HG02642 (cell line): ENCODE results near the gene ACTL10.

Experiments
- ATAC-seq: cut with Tn5 transposase; IDR thresholded peaks from one replicate; pipeline ENCODE4 v1.9.1; 2021; ENCODE audit warnings: mild to moderate bottlenecking; ENCODE audit not compliant: unreplicated experiment, poor library complexity

The ACTL10 gene

DNA sequence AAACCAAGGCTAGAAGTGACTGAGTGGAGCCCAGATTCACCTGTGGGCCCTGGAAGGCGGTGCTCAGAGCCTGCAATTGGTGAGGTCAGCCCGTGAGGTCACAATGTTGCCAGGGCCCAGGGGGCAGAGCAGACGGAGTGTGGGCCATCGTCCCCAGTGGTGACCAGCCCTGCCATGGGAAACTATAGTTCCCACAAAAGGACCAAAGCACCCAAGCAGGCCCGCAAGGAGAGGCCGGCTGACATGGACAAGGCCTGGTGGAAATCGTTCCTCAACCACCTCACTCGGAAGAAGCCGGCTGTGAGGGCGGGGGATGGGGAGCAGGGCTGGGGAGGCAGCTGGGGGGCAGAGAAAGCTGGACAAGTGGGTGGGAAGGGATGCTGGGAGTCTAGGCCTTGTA lies 4.6 kb upstream of the ACTL10 start, which contains the start of gene C20orf144:
TSS of gene C20orf144 (plus strand) at position 156 of the 400 bp plus-strand sequence. CDS start at position 175, 19 bp downstream.
- no peak for ATAC-seq

DNA sequence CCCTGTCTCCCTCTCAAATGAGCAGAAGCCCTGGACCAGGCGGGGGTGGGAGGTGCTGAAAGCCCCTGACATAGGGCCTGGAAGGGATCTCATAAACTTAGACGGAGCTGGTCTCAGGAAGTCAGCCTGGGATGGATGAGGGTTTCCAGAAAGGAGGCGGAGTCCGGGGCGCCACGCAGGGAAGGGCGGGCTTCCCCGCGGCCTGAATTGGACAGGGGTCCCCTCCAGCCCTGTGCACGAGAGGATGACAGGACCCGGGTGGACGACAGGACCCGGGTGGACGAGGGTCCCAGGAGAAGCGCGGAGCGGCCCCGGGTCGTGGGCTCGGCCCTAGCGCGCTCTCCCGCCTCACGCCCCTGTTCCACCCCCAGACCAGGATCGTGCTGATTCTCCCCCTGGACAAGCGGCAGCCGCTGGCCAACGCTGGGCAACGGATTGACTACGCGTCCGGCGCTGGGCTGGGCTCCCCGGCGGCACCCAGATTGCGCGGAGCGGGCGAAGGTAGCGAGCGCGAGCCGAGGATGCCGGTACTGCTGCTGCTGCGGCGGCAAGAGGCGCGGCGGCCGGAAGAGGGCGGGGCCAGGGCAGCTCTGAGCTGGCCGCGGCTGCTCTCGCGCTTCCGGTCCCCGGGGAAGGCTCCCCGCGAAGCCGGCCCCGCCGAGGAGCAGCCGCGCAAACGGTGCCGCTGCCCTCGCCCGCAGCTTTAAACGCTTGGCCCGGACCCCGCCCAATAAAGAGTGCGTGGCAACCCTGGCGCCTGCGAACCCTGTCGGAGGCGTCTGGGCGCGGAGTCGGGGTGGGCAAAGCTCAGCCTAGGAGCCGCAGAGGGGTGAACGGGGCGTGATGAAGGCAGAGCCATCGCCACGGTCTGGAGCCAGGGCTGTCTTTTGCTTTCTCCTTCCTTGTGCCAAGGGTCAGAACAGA lies 3.3 kb upstream of the ACTL10 start:
- ATAC-seq: peak; percentile 47

DNA sequence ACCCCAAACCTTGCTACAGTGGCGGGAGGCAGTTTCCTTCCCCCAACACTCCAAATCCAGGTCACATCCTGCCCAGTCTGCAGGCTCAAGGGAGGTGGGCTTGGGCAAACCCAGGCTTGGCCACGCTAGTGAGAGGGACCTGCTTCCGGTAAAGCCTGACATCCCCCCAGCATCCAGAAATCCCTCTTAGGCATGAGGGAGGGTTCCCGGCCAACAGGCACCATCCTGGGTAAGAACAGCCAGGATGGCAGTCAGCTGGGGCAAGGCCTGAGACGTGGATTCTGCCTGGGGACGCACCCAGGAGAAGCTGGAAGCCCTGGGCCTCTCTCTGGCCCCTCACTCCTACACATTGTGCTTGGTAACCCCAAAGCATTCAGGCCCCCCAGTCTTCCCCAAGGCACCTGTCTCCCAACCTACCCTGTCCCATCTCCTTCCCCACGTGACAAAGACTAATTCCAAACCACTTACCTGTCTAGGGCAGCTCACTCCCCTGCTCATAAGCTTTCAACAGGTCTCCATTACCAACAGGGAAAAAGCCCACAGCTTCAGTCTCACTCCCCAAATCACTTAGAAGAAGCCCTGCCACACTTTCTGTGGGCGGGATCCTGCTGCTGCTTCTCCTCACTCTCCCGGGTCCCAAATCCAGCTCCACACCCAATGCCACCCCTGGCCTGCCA lies 2.5 kb upstream of the ACTL10 start:
- no peak for ATAC-seq

DNA sequence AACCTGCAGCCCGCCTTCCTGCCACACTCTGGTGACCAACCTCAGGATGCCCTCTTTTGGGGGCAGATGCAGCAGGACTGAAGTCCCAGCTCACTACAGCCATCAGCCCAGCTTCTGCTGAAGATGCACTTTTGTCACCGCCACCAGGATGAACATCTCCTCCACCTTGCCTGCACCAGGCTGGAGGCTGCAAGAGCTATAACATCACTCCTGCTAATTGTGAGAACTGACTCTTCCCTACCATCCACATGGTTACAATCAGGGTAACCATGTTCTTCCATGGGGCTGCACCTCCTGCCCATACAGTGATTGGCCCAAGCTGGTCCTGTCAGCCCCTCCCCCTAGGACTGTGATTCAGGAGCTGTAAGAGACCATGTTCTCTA lies 2.0 kb upstream of the ACTL10 start:
- ATAC-seq: no peak

DNA sequence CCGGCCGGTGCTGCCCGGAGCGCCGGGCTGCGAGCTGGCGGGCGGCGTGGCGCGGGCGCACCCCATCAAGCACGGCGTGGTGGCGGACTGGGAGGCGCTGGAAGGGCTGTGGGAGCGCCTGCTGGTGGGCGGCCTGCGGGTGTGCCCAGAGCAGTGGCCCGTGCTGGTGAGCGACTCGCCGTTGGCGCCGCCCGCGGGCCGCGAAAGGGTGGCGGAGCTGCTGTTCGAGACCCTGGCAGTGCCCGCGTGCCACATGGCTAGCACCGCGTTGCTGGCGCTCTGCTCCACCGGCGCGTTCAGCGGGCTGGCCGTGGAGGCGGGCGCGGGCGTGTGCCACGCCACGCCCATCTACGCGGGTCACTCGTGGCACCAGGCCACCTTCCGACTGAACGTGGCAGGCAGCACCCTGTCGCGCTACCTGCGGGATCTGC lies 517 bp downstream of the ACTL10 start:
- ATAC-seq: peak; percentile 18

DNA sequence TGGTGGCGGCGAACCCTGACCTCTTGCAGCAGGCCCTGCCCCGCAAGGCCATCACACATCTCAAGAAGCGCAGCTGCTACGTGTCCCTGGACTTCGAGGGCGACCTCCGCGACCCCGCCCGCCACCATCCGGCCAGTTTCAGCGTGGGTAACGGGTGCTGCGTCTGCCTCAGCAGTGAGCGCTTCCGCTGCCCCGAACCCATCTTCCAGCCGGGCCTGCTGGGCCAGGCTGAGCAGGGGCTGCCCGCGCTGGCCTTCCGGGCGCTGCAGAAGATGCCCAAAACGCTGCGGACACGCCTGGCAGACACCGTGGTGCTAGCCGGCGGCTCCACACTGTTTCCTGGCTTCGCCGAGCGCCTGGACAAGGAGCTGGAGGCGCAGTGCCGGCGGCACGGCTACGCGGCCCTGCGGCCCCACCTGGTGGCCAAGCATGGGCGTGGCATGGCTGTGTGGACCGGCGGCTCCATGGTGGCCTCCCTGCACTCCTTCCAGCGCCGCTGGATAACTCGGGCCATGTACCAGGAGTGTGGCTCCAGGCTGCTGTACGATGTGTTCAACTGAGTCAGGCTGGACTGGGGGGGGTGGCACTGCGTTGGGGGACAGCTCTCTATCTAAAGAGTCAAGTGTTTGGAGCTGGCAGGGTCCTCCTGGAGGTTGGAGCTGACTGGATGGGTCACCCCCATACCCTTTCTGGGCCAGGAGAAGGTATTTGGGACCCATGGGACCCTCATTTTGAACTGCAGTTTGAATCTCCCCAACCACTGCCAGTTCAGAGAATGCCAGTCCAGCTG lies 1.1 kb downstream of the ACTL10 start:
- peak; percentile 39 for ATAC-seq

DNA sequence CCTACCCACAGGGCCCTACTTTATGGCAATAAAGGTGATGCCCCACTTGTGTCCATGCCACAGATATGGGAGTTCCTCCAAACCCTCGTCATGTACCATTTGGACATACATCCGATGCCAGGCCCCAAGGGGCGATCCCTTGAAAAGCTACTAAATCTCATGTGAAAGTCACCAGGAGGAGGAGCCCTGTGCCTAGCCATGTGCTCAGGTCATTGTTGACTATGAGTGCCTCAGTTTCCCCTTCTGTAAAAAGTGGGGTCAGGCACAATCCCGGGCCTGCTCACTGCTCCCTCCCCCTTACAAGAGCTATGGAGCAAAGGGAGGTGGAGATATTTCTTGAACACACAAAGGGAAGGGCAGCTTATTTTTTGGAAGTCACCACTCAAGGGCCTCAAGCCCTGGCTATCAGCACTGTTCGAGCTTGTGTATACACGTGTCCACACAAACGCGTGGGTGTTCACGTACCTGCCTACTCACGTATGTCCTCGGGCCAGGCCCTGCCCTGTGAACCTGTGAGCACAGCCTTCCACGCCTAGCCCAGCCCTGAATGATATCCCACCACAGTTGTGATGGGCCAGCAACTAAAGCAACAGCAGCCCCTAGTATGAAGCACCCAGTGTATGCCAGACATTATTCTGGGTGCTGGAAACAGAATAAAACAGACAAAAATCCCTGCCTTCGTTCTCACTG lies 1.9 kb downstream of the ACTL10 start:
- no peak for ATAC-seq

DNA sequence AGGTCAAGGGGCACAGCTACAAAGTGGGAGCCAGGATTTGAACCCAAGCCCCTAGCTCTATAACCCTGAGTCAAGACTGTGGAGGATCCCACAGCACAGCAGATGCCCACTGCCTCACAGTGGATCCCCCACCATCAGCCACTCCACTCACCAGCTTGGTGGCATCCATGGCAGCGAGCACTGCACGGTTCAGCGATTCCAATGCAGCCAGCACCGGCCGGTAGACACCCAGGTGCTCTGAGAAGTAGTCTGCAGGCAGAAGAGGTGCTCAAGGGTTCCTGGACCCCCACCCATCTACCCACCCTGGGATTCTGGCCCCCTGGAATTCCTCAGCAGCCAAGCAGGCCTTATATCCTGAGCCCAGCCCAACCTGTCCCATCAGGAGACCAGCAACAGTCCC lies 2.5 kb downstream of the ACTL10 start:
- ATAC-seq: no peak

DNA sequence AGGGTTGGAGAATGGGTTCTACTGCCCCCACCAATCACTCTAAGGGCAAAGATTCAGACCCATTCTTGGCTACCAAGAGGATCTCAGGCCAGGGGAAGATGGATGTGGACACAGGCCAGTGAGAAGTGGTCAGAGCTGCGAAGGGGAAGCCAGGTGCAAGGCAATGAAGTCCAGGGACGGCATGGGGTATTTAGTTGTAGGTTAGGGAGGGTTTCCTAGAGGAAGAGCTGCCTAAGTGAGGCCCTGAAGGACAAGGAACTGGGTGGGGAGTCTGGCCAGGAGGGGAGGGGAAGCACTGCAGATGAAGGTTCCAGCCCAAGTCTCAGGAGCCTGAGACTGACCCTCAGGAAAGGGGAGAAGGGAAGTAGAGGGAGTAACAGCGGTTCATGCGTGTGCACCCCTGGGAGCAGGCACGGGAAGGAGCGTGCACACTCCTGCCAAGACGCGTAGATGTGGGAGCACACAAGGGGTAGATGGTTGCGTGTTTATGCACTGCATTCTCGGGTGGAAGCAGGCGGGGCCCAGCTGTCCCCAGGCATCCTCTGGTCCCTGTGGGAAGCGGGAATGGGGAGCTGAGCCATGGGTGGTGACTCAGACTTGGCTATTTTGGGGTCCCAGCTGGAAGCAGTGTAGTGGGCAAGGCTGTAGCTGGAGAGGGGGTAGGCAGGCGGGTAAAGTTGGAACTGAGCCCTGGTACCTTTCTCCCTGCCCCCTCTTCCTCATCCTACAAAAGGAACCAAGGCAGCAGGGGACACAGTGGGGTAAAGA lies 3.3 kb downstream of the ACTL10 start:
- ATAC-seq: no peak

DNA sequence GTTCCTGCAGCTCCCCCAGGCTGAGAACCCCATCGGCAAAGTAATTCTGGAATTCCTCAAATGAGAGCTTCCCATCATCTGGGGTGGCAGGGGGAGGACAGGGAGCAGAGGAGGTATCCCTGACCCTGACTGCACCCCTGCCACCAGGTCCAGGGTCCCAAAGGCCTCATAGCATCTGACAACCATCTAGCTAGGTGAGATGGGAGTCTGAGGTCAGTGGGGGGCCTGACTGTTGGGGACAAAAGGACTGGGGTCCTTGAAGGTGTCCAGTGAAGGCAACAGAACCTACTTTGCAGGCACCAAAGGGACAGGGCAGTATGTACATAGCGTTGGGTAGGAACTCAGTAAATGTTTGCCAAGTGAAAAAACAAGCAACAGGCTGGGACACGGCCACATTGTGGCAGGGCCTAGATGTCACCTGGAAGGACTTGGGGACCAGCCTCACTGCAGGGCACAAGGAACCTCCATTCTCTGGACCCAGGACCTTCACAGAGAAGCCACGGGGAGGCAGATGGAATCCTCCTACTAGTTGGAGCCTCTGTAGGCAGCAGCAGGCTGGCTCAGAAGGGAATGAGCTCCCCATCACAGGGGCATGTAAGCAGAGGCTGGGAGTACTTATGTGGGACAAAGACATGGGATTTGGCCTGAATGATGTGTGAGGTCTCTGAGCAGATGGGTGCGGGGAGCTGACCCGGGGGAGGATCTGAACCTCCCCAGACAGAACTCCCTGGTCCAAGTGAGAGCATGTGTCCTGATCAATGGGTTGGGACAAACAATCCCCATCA lies 4.2 kb downstream of the ACTL10 start:
- ATAC-seq: no peak

DNA sequence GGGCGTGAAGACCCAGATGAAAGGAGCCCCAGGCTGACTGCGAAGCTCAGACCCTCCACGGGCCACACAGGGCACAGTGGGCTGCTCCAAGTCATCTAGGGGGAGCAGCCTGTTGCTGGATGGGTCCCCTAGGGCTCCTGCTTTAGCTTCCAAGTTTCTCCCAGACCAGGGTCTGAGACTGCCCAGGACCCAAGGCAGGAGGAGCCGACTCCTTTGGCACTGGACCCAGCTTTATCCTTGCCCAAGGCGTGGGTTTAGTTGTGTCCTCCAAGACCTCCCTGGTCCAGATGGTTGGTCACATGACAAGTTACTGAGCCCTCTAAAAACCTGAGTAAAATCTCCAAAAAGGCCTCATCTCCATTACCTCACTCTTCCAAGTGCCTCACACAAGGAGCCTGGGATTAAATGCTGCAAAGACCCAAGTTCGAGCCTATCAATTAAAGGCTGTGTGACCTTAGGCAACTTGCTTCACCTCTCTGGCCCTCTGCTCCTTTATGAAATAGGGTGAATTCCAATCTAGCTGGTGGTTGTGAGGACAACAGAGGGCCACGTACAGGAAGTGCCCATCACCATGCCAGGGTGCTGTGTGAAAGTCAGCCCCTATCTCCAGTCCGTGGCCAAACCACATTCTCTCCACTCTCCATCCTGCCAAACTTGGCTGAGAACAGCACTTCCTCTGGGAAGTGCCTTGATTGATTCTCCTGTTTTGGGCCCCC lies 5.0 kb downstream of the ACTL10 start:
- no peak for ATAC-seq

DNA sequence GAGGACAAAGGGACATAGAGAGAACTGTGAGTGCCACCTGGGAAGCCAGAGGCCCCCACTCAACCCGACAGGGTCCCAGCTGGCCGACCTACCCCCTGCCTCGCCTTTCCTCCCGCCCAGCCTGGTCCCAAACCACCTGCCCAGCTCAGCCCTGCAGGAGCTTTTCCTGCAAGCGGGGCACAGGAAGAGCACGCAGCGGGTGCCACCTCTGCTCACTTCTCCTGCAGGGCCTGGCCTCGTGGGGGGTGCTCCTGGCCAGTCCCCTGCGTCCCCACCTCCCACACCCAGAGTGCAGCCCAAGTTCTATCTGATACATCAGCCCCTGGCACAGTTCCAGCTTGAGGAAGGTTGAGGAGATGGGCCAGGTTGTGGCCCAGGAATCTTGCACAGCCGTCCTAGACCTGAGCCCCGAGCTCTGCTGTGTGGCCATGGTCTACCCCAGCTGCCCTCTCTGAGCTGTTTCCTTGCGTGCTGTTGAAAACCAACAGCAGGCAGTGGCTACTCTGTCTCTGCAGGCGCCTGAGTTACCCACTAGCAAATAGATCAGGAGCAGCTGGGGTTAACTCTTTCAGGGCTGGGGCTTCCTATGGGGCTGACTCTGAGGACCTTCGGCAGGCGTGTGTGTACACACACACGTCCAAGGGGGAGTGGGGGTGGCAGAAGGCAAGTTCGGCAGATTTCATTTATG lies 5.8 kb downstream of the ACTL10 start:
- ATAC-seq: no peak

DNA sequence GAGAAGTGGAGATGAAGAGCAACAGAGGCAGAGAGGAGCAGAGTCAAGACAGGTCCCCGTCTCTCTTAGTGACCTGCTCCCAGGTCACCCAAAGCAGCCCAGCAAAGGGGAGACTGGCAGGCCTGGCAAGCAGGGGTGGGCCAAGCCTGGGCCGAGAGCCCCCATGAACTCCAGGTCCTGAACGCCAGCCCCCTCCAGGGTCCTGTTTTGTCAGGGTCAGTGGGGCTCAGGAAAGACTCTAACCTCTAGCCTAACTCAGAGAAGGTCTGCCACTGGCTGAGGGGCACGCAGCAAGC lies 6.3 kb downstream of the ACTL10 start:
- ATAC-seq: no peak

DNA sequence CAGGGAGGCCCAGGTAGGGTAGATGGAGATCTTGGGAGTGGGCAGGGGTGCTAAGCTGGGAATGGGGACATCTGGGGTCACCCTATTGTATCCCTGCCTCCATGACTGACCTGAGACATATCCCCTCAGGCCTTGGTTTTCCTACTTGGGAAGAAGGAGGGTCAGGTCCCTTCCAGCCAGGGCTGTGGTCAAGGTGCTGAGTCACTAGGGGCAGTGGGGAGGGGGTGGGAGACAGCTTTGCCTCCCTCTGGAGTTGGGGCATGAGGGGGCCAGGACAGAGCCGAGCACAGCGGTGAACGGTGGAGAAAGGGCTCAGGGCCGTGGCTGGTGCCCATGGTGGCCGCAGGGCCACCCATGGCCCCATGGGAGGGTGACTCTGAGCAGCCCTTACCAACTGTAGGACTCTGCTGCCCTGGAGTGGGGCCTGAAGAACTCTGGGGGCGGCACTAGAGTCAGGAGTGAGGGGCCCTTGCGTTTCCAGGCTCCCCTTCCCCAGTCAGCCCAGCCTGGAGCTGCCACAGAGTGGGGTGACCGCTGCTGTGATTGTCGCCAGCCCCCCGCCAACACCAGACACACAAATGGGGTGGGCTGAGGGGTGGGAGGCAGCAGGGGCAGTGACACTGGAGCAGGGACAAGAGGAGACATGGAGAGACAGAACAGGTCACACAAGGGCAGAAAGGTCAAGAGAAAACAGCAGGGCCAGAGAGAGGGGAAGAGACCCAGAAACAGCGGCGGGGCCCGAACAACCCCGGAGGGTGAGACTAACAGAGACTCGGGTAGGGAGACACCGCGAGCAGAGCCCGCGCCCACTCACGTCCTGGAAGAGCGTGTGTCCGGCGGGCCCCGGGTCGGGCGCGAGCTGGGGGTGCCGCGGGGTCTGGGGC lies 6.9 kb downstream of the ACTL10 start:
- ATAC-seq: no peak

DNA sequence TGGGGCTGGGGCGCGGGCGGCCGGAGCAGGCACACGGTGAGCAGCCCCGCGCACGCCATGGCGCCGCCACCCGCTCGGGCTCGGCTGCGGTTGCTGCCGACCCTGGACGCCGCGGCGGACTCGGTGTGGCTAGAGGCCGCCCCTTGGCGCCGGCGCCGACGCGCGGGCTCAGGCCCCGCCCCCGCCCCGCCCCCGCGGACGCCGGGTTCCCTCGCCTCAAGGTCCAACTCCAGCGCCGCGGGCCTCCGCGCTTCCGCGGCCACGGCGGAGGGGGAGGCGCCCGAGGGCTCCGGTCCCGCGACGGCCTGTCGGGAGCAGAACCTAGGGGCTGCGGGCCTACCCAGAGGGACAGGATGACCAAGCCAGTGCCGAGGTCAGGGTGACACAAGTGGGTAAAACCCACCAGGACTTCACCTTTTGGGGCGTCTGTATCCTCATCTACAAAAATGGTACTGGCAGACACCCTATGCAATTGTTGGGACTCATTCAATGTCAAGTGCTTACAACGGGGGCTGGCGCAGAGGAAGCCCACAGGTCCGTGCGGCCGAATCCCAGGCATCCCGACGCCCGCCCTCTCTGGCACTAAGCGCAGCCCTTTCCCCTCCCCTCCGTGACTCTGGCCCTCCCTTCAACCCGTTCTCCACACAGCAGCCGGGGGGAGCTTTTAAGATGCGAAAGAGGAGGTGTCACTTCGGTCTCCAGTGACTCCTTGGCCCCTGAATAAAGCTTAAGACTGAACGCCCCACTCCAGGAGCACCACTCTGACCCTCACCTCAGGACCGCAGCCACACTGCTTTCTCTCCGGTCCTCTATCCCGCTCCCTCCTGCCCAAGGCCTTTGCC lies 7.8 kb downstream of the ACTL10 start, which contains the start of gene NECAB3:
TSS of gene NECAB3 (minus strand) at position 135 of the 842 bp plus-strand sequence. CDS start at position 59, 76 bp downstream.
- ATAC-seq: peak; percentile 55
